ENCODE results near the gene KIF2A.

KIF2A gene

GRCh38 chr5:62412549-62413329 is 106.7 kb downstream of the KIF2A start, which contains the start of gene IPO11:
Gene IPO11, plus strand, starts transcription at chr5:62412763. Its CDS starts 24,517 bp downstream, at chr5:62437280.
- TF ChIP-seq CEBPB (IDR thresholded peaks at IDR 0.05) (no peak), RAD21 (IDR thresholded peaks at IDR 0.05; ENCODE audit: low read depth) (no peak), MAX (IDR thresholded peaks at IDR 0.05) (peak; percentile 82), EGR1 (IDR thresholded peaks at IDR 0.05) (no peak; the same call in none of the 2 replicates), REST (IDR thresholded peaks at IDR 0.05; ENCODE audit: low read depth) (no peak), FOXM1 (IDR thresholded peaks at IDR 0.05; ENCODE audit: borderline replicate concordance, low read depth) (peak; percentile 67), NFIC (IDR thresholded peaks at IDR 0.05) (no peak), USF1 (IDR thresholded peaks at IDR 0.05) (0 out of 2 replicates have a peak, but pooled peaks have one; percentile 6), YY1 (IDR thresholded peaks at IDR 0.05; ENCODE audit: low read depth) (peak; percentile 98), ZBTB7A (IDR thresholded peaks at IDR 0.05; ENCODE audit: low read depth) (no peak), CREB1 (IDR thresholded peaks at IDR 0.05; ENCODE audit: low read depth) (peak; percentile 100), EP300 (IDR thresholded peaks at IDR 0.05; ENCODE audit: borderline replicate concordance) (no peak), TAF1 (IDR thresholded peaks at IDR 0.05; ENCODE audit: low read depth) (peak; percentile 91), TEAD4 (IDR thresholded peaks at IDR 0.05) (no peak), TCF12 (IDR thresholded peaks at IDR 0.05; ENCODE audit: low read depth) (peak; percentile 56; the same call in 1 of the 2 replicates)

GRCh38 chr5:62413711-62414110 is 107.7 kb downstream of the KIF2A start:
- TF ChIP-seq CREB1 (IDR thresholded peaks at IDR 0.05; ENCODE audit: low read depth) (no peak), FOXM1 (IDR thresholded peaks at IDR 0.05; ENCODE audit: borderline replicate concordance, low read depth) (no peak), TCF12 (IDR thresholded peaks at IDR 0.05; ENCODE audit: low read depth) (no peak), MAX (IDR thresholded peaks at IDR 0.05) (no peak), TAF1 (IDR thresholded peaks at IDR 0.05; ENCODE audit: low read depth) (no peak), CEBPB (IDR thresholded peaks at IDR 0.05) (no peak), ZBTB7A (IDR thresholded peaks at IDR 0.05; ENCODE audit: low read depth) (no peak), RAD21 (IDR thresholded peaks at IDR 0.05; ENCODE audit: low read depth) (no peak), TEAD4 (IDR thresholded peaks at IDR 0.05) (no peak), USF1 (IDR thresholded peaks at IDR 0.05) (no peak), EGR1 (IDR thresholded peaks at IDR 0.05) (no peak), REST (IDR thresholded peaks at IDR 0.05; ENCODE audit: low read depth) (no peak), YY1 (IDR thresholded peaks at IDR 0.05; ENCODE audit: low read depth) (no peak), NFIC (IDR thresholded peaks at IDR 0.05) (no peak), EP300 (IDR thresholded peaks at IDR 0.05; ENCODE audit: borderline replicate concordance) (no peak)

GRCh38 chr5:62418462-62419076 is 112.6 kb downstream of the KIF2A start:
- TF ChIP-seq YY1 (IDR thresholded peaks at IDR 0.05; ENCODE audit: low read depth) (no peak), CREB1 (IDR thresholded peaks at IDR 0.05; ENCODE audit: low read depth) (no peak), TEAD4 (IDR thresholded peaks at IDR 0.05) (no peak), USF1 (IDR thresholded peaks at IDR 0.05) (no peak), REST (IDR thresholded peaks at IDR 0.05; ENCODE audit: low read depth) (no peak), MAX (IDR thresholded peaks at IDR 0.05) (no peak), TAF1 (IDR thresholded peaks at IDR 0.05; ENCODE audit: low read depth) (no peak), TCF12 (IDR thresholded peaks at IDR 0.05; ENCODE audit: low read depth) (no peak), FOXM1 (IDR thresholded peaks at IDR 0.05; ENCODE audit: borderline replicate concordance, low read depth) (no peak), ZBTB7A (IDR thresholded peaks at IDR 0.05; ENCODE audit: low read depth) (no peak), EGR1 (IDR thresholded peaks at IDR 0.05) (no peak), CEBPB (IDR thresholded peaks at IDR 0.05) (no peak), RAD21 (IDR thresholded peaks at IDR 0.05; ENCODE audit: low read depth) (no peak), NFIC (IDR thresholded peaks at IDR 0.05) (no peak), EP300 (IDR thresholded peaks at IDR 0.05; ENCODE audit: borderline replicate concordance) (no peak)

All from Ishikawa (cell line).